Measurements from ENCODE around the gene PGLYRP1.

DNA sequence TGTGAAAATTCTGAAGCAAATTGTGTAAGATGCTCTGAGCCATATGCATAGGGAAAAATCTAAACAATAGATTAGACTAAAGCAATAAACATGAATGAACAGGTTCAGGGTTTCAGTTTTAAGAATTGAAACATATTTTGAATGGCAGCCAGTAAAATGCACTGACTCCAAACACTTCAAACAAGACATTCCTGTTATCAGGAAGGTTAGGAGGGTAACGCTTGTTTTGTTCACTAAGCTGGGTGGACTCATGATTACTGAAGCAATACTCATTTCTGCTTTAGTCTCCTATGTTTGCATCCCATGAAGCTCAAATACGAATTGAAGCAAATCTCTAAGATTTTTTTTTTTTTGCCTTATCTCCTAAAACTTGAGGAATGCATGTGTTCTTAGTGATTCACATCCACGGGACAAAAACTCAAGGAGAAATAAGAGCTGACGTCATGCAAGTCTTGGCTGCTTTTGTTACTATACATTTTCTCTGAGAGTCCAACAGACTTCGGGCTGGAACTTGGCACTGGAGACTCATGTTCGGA is 47.0 kb upstream of the PGLYRP1 start:
- no peak for TF ChIP-seq POLR2AphosphoS5 (IDR thresholded peaks at IDR 0.05)
- TF ChIP-seq POLR2A (IDR thresholded peaks at IDR 0.05) = no peak
- TF ChIP-seq, protein P1, sequence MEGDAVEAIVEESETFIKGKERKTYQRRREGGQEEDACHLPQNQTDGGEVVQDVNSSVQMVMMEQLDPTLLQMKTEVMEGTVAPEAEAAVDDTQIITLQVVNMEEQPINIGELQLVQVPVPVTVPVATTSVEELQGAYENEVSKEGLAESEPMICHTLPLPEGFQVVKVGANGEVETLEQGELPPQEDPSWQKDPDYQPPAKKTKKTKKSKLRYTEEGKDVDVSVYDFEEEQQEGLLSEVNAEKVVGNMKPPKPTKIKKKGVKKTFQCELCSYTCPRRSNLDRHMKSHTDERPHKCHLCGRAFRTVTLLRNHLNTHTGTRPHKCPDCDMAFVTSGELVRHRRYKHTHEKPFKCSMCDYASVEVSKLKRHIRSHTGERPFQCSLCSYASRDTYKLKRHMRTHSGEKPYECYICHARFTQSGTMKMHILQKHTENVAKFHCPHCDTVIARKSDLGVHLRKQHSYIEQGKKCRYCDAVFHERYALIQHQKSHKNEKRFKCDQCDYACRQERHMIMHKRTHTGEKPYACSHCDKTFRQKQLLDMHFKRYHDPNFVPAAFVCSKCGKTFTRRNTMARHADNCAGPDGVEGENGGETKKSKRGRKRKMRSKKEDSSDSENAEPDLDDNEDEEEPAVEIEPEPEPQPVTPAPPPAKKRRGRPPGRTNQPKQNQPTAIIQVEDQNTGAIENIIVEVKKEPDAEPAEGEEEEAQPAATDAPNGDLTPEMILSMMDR (IDR thresholded peaks at IDR 0.05) = no peak

Measured in transverse colon (tissue), 4 donors.